SKM-1 (cell line): ENCODE measurements around the gene RCBTB1.
"Not testable (repeated sequence)": the region's sequence is repeated elsewhere in the genome, so short reads cannot be mapped to it uniquely, and the experiment has no call there.

Experiments used
- DNase-seq: peaks from one replicate; lab custom pipeline; 2025; ENCODE audit not compliant: unreplicated experiment; lab: John Stamatoyannopoulos, UW

Gene RCBTB1

DNA sequence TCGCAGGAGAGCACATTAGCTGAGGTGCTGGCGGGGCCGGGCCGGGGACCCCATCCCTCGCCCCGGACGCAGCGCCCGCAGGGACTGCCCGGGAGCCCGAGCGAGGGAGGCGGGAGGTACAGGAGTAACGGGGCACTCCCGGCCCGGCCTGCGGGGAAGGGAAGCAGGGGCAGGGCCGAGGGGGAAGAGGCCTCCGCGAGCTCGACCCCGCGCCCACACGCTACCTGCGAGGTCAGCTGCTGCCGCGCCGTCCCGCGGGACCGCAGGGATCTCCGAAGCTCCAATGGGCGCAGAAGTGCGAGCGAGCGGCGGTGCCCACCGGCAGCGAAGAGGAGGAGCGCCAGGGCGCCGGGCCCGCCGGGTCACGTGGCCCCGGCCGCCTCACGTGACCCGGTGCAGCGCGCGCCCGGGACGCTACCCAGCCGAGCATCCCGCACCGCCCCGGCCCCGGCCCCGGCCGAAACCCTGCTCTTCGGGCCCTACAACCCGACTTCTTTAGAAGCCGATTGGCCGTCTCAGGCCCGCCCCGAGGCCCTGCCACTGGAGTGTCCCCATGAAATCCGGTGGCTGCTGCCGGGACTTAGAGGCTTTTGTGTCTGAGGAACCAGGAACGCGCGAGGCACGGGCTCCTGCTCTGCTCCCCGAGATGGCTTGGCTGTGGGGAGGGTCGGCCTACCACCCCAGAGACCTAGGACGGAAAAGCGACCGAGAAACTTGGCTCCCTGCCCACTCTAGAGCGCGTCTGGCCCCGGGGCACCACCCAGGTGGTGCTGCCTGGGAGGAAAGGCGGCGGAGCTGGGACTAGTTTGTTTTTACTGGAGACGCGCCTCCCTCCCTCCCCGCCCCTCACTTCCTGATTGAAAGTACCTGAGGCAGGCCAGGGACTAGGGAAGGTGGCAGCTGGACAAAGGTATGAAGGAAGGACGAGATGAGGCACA is at the start of gene RCBTB1:
TSS of gene RCBTB1 (minus strand) at position 339 of the 938 bp plus-strand sequence. CDS start 18,279 bp downstream, outside the sequence.
- DNase-seq = peak; percentile 35

DNA sequence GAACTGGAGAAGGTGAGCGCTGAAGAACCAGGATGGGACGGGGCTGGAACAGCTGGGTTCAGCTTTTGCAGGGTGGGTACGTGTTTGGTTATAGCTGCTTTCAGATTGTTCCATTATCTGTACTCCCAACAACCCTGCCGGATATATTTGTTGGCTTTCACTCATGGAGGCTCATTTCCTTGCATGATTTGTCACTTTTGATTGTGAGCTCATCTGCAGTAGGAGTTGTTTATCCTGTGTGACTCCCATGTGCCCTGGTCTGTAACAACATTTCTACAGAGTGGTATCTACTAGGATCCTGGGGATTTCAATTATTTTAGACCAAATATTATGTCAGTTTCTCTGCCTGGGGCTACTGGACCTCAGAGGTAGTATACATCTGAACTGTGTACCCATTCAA is 48.4 kb upstream of the RCBTB1 start:
- DNase-seq = no peak

DNA sequence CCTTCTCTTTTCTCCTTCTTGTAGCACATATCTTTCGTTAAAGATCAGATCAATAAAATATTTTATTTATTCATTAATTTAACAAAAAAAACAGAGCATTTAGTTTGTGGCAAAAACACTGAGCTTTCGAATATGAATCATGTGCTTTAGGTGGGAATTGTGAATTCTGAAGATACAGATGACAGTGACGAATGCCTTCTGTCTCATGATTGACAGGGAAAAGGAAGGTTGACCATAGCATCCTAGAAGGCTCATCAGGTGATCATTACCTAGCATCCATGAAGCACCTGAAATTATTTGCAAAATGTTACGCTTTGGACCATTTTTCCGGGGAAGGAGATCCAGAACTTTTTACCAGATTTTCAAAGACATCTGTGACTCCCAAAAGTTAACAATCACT is 46.8 kb upstream of the RCBTB1 start:
- no peak for DNase-seq

DNA sequence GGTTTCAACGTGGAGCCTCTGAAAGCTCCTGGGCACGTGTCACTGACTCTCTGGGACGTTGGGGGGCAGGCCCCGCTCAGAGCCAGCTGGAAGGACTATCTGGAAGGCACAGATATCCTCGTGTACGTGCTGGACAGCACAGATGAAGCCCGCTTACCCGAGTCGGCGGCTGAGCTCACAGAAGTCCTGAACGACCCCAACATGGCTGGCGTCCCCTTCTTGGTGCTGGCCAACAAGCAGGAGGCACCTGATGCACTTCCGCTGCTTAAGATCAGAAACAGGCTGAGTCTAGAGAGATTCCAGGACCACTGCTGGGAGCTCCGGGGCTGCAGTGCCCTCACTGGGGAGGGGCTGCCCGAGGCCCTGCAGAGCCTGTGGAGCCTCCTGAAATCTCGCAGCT is 45.2 kb upstream of the RCBTB1 start:
- no peak for DNase-seq

DNA sequence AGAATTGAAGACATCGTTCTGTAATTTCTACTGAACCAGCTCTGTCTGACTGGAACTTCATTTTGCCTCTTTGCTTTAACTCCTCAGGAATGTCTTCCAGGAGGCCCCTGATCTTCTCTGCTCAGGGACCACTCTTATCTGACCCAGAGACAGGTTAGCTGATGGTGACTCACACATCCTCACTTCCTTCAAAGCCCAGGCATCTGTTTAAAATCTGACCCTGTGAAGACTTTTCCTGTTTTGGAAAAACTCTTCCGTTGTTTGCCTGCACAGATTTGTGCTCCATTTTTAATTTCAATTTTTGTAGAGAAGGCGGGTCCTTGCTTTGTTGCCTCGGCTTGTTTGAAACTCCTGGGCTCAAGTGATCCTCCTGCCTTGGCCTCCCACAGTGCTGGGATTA is 44.6 kb upstream of the RCBTB1 start:
- DNase-seq = no peak

DNA sequence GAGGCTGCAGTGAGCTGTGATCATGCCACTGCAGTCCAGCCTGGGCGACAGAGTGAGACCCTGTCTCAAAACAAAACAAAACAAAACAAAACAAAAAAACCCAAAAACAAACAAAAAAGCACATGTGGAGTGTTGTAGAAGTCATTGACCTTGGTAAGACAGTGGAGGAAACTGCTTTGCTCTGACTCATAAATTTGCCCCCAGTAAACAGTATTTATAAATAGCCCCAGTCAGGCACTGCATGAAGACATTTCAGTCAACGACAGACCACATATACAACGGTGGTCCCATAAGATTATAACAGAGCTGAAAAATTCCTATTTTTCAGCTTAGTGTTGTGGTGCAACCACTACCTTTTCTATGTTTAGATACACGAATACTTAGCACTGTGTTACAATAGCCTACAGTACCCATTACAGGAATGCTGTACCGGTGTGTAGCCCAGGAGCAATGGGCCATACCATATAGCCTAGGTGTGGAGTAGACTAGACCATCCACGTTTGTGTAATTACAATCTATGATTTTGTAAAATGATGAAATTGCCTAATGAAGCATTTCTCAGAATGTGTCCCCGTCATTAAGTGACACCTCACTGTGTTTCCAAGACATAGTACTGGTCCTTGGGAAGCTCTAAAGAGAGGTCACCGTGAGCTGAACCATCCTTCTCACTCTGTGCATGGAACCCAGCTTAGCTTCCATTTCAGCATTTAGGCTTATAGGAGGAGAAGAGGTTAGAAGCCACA is 44.0 kb upstream of the RCBTB1 start:
- no peak for DNase-seq

DNA sequence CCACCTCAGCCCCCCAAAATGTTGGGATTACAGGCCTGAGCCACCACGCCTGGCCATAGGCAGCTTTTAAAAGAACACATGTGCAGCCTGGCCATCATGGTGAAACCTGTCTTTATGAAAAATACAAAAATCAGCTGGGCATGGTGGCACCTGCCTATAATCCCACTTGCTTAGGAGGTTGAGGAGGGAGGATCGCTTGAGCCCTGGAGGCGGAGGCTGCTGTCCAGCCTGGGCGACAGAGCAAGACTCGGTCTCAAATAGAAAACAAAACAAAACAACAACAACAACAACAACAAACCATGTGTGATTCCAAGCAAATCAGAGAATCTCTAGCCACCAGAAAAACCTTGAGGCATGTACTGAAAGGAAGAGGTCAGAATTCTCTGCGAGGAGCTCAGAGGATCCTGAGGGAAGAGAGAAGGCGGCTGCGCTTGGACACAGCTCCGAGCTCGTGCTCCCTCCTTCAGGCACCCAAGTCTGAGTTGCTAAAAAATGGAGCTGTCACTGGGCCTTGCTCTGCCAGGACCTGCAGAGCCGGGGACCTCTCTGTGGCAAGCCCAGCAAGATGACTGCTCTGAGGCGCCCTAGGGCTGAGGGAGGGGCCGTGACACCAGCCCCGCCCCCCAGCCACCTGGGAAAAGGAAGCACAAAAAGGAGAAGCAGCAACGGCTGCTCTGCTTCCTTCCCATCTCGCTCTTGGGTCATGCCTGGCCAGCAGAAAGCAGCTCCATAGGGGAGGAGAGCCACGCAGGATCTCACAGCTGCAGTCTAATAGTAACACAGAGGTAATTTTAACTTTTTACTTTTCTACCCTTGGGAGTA is 42.7 kb upstream of the RCBTB1 start, which contains the start of gene ARL11:
TSS of gene ARL11 (plus strand) at position 677 of the 822 bp plus-strand sequence. CDS start 1,941 bp downstream, outside the sequence.
- DNase-seq = peak; percentile 90

DNA sequence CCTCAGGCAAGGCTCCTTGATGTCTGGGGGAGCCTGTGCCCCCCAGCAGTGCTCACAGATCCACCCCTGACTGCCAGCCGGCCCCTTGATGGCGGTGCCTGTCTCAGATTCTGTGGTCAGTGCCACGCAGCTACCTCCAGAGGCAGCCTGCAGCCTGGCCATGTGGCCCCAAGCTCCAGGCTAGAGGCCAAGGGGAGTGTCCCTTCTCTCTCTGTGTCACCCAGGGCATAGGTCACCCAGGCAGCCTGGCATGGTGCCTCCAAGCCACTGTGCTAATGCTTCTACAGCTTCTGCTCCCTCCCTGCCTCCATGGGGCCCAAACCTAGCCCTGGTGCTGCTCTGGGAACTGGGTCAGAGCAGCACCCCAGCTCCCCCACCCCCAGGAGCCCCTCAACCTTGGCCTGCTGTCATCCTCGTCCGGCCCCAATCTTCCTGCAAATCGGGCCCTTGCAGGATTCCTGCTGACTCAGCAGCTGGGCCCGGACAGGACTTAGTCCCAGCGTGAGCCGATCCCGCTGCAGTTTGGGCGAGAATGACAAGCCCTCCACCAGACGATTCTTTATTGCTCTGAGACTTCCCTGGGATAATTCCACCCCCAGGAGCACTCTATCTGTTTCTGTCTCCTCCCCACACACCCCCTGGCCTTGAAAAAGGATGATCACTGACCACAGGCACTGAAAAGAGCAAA is 40.2 kb upstream of the RCBTB1 start:
- DNase-seq = no peak

DNA sequence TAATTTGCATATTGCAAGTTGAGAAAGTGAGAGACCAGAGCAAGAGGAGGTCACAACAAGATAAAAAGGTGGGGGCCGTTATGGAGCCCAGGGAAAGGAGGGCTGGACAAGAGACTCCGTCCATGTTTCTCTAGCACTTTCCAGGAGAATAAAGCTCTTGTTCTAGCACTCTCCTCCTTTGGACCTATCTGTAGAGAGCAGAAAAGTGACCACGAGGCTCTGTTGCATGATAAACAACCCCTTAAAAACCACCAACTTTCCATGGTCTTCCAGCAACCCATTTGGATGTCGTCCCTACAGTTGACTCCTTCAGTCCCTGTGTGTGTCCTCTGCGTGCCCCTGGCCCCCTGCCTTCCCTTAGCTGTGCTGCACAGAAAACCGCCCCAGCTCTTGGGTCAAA is 38.9 kb upstream of the RCBTB1 start:
- DNase-seq = no peak

DNA sequence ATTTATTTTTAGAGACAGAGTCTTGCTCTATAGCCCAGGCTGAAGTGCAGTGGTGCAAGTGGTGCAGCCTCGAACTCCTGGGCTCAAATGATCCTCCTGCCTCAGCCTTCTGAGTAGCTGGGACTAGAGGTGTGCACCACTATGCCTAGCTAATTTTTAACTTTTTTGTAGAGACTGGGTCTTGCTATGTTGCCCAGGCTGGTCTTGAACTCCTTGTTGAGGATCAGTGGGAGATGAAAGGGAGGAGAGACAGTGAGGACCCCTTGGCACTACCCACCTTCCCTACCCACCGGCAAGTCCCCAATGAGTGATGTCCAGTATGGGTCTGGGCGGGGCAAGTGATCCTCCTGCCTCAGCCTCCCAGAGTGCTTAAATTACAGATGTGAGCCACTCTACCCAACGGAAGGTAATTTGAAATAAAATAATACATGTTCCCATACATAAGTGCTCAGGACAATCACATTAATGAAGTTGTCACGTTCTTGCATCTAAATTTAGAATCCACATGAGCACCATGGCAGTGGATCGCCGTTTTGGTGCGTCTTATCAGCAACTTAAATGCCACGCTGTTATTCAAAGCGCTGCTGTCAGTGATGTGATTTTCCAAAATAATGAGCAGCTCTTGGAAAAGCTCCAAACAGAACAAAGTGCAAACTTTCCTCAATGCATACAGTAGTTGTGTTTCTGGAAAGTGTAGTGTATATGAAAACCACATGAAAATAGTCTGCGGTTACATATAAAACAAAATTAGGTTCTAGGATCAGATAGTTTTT is 37.0 kb upstream of the RCBTB1 start:
- no peak for DNase-seq

DNA sequence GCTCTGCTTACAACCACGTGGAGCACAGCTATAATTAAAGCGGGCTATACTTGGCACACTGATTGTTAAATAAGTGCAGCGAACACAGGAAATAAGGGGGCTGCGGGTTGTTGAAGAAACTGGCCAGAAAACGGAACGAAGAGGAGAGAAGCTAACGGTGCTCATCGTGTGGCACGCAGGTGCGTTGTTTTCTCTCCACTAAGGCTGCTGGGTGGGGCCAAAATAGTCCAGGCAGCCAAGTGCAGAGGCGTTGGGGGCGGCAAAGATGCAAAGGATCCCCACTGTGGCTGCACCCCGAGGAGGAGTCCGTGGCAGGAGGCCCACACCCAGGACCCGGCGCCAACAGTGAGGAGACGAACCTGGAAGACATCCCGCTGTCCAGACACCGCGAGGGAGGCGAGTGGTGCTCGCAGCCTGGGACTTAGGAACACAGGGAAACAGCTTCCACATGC is 34.8 kb upstream of the RCBTB1 start:
- no peak for DNase-seq

DNA sequence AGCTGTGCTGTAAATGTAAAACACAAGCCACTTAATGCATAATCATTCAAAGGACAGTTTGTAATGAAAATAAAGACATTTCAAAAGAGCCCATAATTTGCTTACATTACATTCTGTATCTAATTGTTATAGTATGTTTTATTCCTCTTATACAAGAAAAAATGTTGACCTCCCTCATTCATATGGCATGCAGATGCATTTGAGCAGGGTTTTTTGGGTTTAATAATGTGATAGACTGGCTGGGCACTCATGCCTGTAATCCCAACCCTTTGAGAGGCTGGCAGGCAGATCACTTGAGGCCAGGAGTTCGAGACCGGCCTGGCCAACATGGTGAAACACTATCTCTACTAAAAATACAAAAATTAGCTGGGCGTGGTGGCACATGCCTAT is 31.3 kb upstream of the RCBTB1 start:
- DNase-seq = no peak

DNA sequence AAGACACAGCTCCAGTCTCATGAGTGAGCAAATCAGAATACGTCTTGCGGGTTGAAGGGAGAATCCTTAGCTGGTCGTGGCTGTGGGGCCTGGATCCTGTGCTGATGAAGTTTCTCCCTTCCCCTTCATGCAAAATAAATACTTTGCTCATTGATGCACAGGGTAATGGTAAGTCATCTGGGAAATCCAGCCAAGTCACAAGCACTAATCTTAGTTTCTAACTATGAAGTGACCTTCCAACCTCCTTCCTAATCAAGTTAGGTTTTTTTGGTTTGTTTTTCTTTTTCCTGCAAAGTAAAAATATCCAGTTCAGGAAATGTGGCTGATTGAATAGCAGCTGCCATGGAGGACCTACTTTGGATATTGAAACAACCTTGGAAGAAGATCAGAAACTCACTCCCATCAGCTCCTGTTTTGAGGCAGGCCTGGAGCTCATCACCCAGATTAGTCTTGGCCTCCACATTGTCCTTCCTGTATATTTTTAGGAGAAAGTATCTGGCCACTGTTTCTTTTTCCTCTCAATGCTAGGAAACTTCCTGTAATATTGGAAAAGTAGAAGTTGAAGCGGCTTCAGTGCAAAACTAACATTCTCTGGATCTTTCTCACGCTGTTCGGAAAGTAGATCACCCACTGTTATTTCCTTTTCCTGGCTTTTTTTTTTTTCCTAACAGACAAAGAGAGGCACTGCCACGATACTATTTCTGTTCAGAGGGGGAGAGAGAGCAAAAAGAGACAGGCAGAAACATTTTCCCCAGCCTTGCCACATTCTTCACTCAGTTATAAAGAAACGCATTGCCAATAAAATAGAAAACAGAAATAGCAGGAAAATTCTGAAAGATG is 30.7 kb upstream of the RCBTB1 start:
- no peak for DNase-seq

DNA sequence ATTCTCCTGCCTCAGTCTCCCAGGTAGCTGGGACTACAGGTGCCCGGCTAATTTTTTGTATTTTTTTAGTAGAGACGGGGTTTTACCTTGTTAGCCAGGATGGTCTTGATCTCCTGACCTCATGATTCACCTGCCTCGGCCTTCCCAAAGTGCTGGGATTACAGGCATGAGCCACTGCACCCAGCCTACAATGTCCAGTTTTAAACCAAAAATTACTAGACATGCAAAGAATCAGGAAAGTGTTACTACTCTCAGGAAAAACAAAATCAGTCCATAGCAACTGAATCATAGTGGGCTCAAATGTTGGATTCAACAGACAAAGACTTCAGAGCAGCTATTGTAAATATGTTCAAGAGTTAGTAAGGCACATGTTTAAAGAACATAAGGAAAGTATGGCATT is 26.7 kb upstream of the RCBTB1 start:
- not testable (repeated sequence) for DNase-seq

DNA sequence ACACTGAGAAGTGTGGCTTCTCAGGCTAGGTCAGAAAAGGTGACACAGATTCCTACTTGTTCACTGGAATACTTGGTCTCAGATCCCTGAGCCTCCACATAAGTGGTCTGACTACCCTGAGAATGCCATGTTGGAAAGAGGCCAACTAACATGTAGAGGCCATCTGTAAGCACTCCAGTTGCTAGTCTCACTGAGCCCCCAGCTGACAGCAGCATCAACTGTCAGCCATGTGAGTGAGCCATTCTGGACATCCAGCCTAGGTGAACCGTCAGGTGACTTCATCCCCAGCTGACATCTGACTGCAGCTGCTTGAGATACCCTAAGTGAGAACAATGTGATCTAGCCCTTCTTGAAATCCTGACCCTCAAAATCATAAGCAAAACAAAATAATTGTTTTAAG is 24.8 kb upstream of the RCBTB1 start:
- DNase-seq = no peak

DNA sequence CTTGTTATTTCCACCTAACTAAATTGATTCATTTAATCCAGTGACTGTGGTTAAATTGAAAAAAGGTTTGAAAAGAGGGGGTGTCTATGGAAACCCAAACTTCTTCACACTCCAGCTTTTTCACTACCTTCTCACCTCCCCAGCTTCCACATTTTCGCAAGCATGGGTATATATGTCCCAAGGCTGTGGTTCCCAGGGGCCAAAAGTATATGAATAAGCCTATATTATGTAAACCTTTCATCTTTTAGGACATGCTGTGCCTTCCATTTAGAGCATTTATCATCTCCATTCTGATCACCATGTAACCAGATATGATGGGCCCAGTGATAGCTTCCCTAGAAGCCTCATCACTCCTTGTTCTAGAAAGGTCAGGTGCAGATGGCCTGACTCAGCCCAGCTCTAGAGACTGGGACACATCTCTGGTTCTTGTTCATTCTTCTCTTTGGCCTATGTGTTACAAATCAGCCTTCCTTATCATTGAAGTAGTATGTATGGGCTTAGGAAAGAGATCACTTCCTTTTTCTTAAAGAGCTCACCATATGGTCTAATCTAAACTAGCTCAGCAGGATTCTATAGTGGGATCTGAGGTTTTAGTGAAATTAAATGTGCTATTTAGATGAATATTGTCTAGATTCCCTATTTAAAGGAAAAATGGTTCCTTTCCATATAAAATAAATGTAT is 23.4 kb upstream of the RCBTB1 start:
- DNase-seq = peak; percentile 46

DNA sequence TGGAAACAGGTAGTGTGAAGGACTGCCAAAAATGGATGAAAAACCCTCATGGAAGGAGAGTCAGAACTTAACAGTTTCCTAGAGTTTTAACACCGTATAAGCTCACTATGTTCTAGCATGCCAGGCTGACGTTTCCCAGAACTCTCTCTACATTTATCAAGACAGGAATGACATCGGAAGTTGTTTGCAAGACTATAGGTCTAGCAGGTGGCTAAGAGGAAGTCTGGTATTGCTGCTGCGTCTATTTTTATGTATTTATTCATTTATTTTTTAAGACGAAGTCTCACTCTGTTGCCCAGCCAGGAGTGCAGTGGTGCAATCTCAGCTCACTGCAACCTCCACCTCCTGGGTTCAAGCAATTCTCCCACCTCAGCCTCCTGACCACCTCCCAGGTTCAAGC is 22.4 kb upstream of the RCBTB1 start:
- DNase-seq = no peak
